Keratinocyte (primary cell): Measurements from ENCODE around the gene IBSP. TPM values are rescaled to one million over a fixed set of nuclear protein-coding genes. Genes with fewer than 3 reads are reported as not detected.
A peak's percentile ranks its signal among the peaks of the same experiment; 100 is the strongest.

Source experiments
- DNase-seq: peaks from one replicate; pipeline ENCODE4 v3.0.0-alpha.2; 2011; ENCODE audit warnings: low read depth, missing footprints, low spot score
- FAIRE-seq: peaks from 2 replicates; lab custom pipeline; 2011; peaks lifted over from hg19 to GRCh38; lab: Jason Lieb, UNC
- H2AFZ ChIP-seq: 2 replicates; pipeline ENCODE4 v1.6.0; 2012; ENCODE audit warnings: low read length, control low read depth, inconsistent platforms; ENCODE audit not compliant: control insufficient read depth
- H3K27ac ChIP-seq: 2 replicates; pipeline ENCODE4 v1.5.1; 2011; ENCODE audit warnings: low read length; ENCODE audit not compliant: control insufficient read depth, insufficient read depth
- H3K27me3 ChIP-seq: 3 replicates; pipeline ENCODE4 v1.6.0; 2011; ENCODE audit warnings: low read length; ENCODE audit not compliant: control insufficient read depth, insufficient read depth; ENCODE audit errors: extremely low read depth
- H3K36me3 ChIP-seq, 2 experiments: 2 replicates in 1 of 2; 3 replicates in 1 of 2; pipeline ENCODE4 v1.5.1; 2011; ENCODE audit warnings: low read length in 2 of 2, mild to moderate bottlenecking in 1 of 2; ENCODE audit not compliant: control insufficient read depth in 2 of 2, insufficient read depth in 2 of 2; ENCODE audit errors: extremely low read depth in 1 of 2
- H3K4me1 ChIP-seq: 3 replicates; pipeline ENCODE4 v1.5.1; 2011; ENCODE audit warnings: low read length; ENCODE audit not compliant: control insufficient read depth, insufficient read depth; ENCODE audit errors: extremely low read depth
- H3K4me2 ChIP-seq: 3 replicates; pipeline ENCODE4 v1.6.0; 2011; ENCODE audit warnings: low read depth, low read length; ENCODE audit not compliant: control insufficient read depth, insufficient read depth; ENCODE audit errors: extremely low read depth
- H3K4me3 ChIP-seq, 3 experiments: fragments of 200-600 bp in 1 of 3; sonication (generic) in 1 of 3; 2 replicates in 2 of 3; 3 replicates in 1 of 3; pipeline ENCODE4 v1.5.1; 2011 to 2016; ENCODE audit warnings: low read length in 3 of 3, mild to moderate bottlenecking in 3 of 3, control low read depth in 2 of 3, inconsistent platforms in 1 of 3, low read depth in 1 of 3, mixed read lengths in 1 of 3, mixed run types in 1 of 3, moderate library complexity in 1 of 3; ENCODE audit not compliant: control insufficient read depth in 2 of 3, insufficient read depth in 2 of 3; ENCODE audit errors: extremely low read depth in 1 of 3
- H3K79me2 ChIP-seq: 2 replicates; pipeline ENCODE4 v1.6.0; 2012; ENCODE audit warnings: low read length; ENCODE audit not compliant: control insufficient read depth, insufficient read depth
- H3K9ac ChIP-seq: 3 replicates; pipeline ENCODE4 v1.6.0; 2011; ENCODE audit warnings: low read length; ENCODE audit not compliant: control insufficient read depth, insufficient read depth; ENCODE audit errors: extremely low read depth
- H3K9me1 ChIP-seq: 3 replicates; pipeline ENCODE4 v1.6.0; 2011; ENCODE audit warnings: low read length; ENCODE audit not compliant: control insufficient read depth, insufficient read depth; ENCODE audit errors: extremely low read depth
- H3K9me3 ChIP-seq: 2 replicates; pipeline ENCODE4 v1.5.1; 2012; ENCODE audit warnings: low read depth, low read length; ENCODE audit not compliant: control insufficient read depth
- H4K20me1 ChIP-seq: 3 replicates; pipeline ENCODE4 v1.6.0; 2011; ENCODE audit warnings: low read length; ENCODE audit not compliant: control insufficient read depth, insufficient read depth; ENCODE audit errors: extremely low read depth
- CTCF ChIP-seq, 3 experiments: IDR thresholded peaks in 1 of 3; conservative IDR thresholded peaks in 1 of 3; optimal IDR thresholded peaks in 1 of 3; 2 replicates in 2 of 3; 3 replicates in 1 of 3; pipeline versions ENCODE3 to v1.5.1; 2011; ENCODE audit warnings: low read length in 3 of 3, mild to moderate bottlenecking in 3 of 3, moderate library complexity in 2 of 3, control low read depth in 1 of 3, inconsistent platforms in 1 of 3; ENCODE audit not compliant: insufficient read depth in 2 of 3; ENCODE audit errors: extremely low read depth in 1 of 3
- EZH2 ChIP-seq: IDR thresholded peaks from one replicate; pipeline ENCODE4 v1.6.1; 2012; ENCODE audit warnings: inconsistent platforms, mild to moderate bottlenecking, low read length, moderate library complexity
- dilution Hi-C: fragments of 300-500 bp; cut with MboI; formaldehyde crosslinking; loops from one replicate; pipeline ENCODE4 v1.7.0; 2020; ENCODE audit warnings: low sequenced_read_pairs; ENCODE audit not compliant: extremely low pct_ligation_motif_present
- polyA plus RNA-seq, 5 experiments: library from polyadenylated mRNA; depleted of rRNA in 3 of 5; stranded (reverse) in 3 of 5; stranded (forward) in 1 of 5; unstranded in 1 of 5; fragments of >200 nt; gene quantifications; 1 replicate in 1 of 5; 2 replicates in 3 of 5; 3 replicates in 1 of 5; pipeline versions ENCODE4 v1.2.1 to v1.2.3, GENCODE V29; 2011 to 2012; ENCODE audit warnings: missing spikeins in 2 of 5, low read depth in 1 of 5, low replicate concordance in 1 of 5

Gene IBSP
- polyA plus RNA-seq, 1 donor (not counting 4 experiments of a cell fraction or from before 2014, with no cell fraction given): not detected

- FAIRE-seq: peak; percentile 64
These were observed 57.5 kb downstream of the IBSP start for GRCh38 chr4:87856816-87857215.

GRCh38 chr4:87857789-87858188 lies 58.4 kb downstream of the IBSP start:
- Histone ChIP-seq H4K20me1 (no peaks in the 10 kb centered on the region), H3K9ac (no peak overlapping the region), H3K4me3 (no peak overlapping the region), H3K4me2 (no peak overlapping the region), H3K27ac (no peak overlapping the region), H3K4me1 (no peaks in the 10 kb centered on the region), H3K79me2 (no peaks in the 10 kb centered on the region), H3K27me3 (no peaks in the 10 kb centered on the region), H3K9me1 (no peaks in the 10 kb centered on the region), H3K9me3 (no peaks in the 10 kb centered on the region), H2AFZ (no peak overlapping the region), H3K36me3 (no peaks in the 10 kb centered on the region)
- FAIRE-seq: no peak
- dilution Hi-C loops: loop anchor here (25.0 kb wide), 2 partner anchors 105 to 355 kb away; no protein-coding TSS in a partner anchor
- TF ChIP-seq EZH2: no peak
- TF ChIP-seq CTCF (optimal IDR thresholded peaks at IDR 0.05 in 1 of 3, IDR thresholded peaks at IDR 0.05 in 1 of 3, conservative IDR thresholded peaks at IDR 0.05 in 1 of 3; ENCODE audit: extremely low read depth in 1 of 3, insufficient read depth in 2 of 3, low read length in 3 of 3): no peak
- DNase-seq: no peak

More at GRCh38 chr4:87856816-87857215, 57.5 kb downstream of the IBSP start:
- Histone ChIP-seq H3K4me2 (no peak overlapping the region), H3K9me1 (no peaks in the 10 kb centered on the region), H4K20me1 (no peaks in the 10 kb centered on the region), H3K9ac (no peak overlapping the region), H2AFZ (no peak overlapping the region), H3K4me3 (no peak overlapping the region), H3K36me3 (no peaks in the 10 kb centered on the region), H3K4me1 (no peaks in the 10 kb centered on the region), H3K27me3 (no peaks in the 10 kb centered on the region), H3K27ac (no peak overlapping the region), H3K79me2 (no peaks in the 10 kb centered on the region), H3K9me3 (no peaks in the 10 kb centered on the region)
- dilution Hi-C loops: loop anchor here (25.0 kb wide), 2 partner anchors 105 to 355 kb away; no protein-coding TSS in a partner anchor
- no peak for DNase-seq
- TF ChIP-seq EZH2: no peak
- TF ChIP-seq CTCF (optimal IDR thresholded peaks at IDR 0.05 in 1 of 3, IDR thresholded peaks at IDR 0.05 in 1 of 3, conservative IDR thresholded peaks at IDR 0.05 in 1 of 3; ENCODE audit: extremely low read depth in 1 of 3, insufficient read depth in 2 of 3, low read length in 3 of 3): no peak

Other genes starting within 250 kb of the IBSP start
- not detected in 3 replicates for gene DSPP, start 191.0 kb upstream of the IBSP start, polyA plus RNA-seq
- gene DMP1, start 149.3 kb upstream of the IBSP start, polyA plus RNA-seq: not detected in 3 replicates
- gene MEPE, start 33.4 kb downstream of the IBSP start, polyA plus RNA-seq: not detected in 3 replicates
- 0.84 to 1.4 TPM (median 0.94 TPM) in 3 replicates for gene SPP1, start 176.2 kb downstream of the IBSP start, polyA plus RNA-seq
- 13.1 to 21.5 TPM (median 18.5 TPM) in 3 replicates for gene PKD2, start 208.1 kb downstream of the IBSP start, polyA plus RNA-seq